Cardiac fibroblast (primary cell): Measurements from ENCODE around the gene LIPC.

Source experiments
- DNase-seq, 2 donors: peaks; one replicate each; pipeline versions ENCODE4 v3.0.0 to v3.0.0-alpha.2; 2010; ENCODE audit warnings: low read depth in 2 of 2
- H3K4me3 ChIP-seq, 2 donors: replicated peaks in 1 of 2; 1 replicate in 1 of 2; 2 replicates in 1 of 2; pipeline ENCODE4 v1.5.1; 2011; ENCODE audit warnings: low read depth in 2 of 2, low read length in 2 of 2, mild to moderate bottlenecking in 2 of 2, moderate library complexity in 1 of 2
- TF ChIP-seq, protein P1 (sequence below): IDR thresholded peaks from one replicate; pipeline ENCODE4 v1.5.1; 2011; ENCODE audit warnings: low read depth, mild to moderate bottlenecking, low read length, inconsistent platforms

Gene LIPC

DNA sequence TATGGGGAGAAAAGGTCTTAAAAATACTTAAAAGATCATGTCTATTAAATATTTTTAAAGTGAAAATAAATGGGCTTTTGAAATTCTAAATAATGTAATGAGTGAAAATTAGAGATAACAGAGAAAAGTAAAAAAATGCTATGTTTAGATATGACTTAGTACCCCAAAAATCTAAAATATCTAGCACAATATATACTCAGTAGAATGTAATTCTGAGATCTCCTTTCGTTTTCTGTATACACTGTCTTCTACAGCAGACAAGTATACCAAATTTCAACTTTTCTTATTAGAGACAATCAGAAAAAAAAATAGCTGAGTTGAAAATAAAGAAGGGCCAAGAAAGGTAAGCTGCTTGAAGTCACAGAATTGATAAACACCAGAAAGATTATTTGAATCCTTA, 176.9 kb downstream of the LIPC start:
- DNase-seq = no peak
- TF ChIP-seq, protein P1, sequence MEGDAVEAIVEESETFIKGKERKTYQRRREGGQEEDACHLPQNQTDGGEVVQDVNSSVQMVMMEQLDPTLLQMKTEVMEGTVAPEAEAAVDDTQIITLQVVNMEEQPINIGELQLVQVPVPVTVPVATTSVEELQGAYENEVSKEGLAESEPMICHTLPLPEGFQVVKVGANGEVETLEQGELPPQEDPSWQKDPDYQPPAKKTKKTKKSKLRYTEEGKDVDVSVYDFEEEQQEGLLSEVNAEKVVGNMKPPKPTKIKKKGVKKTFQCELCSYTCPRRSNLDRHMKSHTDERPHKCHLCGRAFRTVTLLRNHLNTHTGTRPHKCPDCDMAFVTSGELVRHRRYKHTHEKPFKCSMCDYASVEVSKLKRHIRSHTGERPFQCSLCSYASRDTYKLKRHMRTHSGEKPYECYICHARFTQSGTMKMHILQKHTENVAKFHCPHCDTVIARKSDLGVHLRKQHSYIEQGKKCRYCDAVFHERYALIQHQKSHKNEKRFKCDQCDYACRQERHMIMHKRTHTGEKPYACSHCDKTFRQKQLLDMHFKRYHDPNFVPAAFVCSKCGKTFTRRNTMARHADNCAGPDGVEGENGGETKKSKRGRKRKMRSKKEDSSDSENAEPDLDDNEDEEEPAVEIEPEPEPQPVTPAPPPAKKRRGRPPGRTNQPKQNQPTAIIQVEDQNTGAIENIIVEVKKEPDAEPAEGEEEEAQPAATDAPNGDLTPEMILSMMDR = no peak
- H3K4me3 ChIP-seq = no peak overlapping the region

- DNase-seq = no peak
- TF ChIP-seq, protein P1 = no peak
- H3K4me3 ChIP-seq = no peak overlapping the region
These were observed 180.2 kb downstream of the LIPC start for GRCh38 chr15:58611731-58612676.

DNA sequence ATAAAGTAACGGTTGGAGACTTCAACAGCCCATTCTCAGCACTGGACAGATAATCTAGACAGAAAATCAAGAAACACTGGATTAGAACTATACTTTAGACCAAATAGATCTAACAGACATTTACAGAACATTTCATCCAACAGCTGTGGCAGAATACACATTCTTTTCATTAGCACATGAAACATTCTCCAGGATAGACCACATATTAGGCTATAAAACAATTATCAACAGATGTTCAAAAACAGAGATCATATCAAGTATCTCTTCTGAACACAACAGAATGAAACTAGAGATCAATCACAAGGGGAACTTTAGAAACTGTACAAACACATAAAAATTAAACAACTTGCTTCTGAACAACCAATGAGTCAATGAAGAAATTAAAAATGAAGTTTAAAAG, 184.4 kb downstream of the LIPC start:
- H3K4me3 ChIP-seq = no peak overlapping the region
- TF ChIP-seq, protein P1 = no peak
- no peak for DNase-seq
